Prostate gland (tissue), 2 donors: ENCODE data around the gene CYP2A7. TPM values are rescaled to one million over a fixed set of nuclear protein-coding genes. Genes with fewer than 3 reads are reported as not detected.
"Not testable (repeated sequence)": the region's sequence is repeated elsewhere in the genome, so short reads cannot be mapped to it uniquely, and the experiment has no call there.

Experiments
- DNase-seq: peaks from one replicate; pipeline ENCODE4 v3.0.0-alpha.2; 2019; ENCODE audit warnings: low spot score
- H3K27ac ChIP-seq, 2 donors: fragments of 200-600 bp; sonication (generic); 2 replicates each; pipeline ENCODE4 v1.5.1; 2017 to 2019
- H3K27me3 ChIP-seq: fragments of 200-600 bp; sonication (generic); replicated peaks from 2 replicates; pipeline ENCODE4 v1.5.1; 2019; ENCODE audit not compliant: insufficient read depth
- H3K36me3 ChIP-seq, 2 donors: fragments of 200-600 bp; sonication (generic); 1 replicate in 1 of 2; 2 replicates in 1 of 2; pipeline versions ENCODE4 v1.5.1 to v1.8.1; 2017 to 2019
- H3K4me1 ChIP-seq: fragments of 200-600 bp; sonication (generic); replicated peaks from 2 replicates; pipeline ENCODE4 v1.5.1; 2019
- H3K4me3 ChIP-seq, 2 donors: fragments of 200-600 bp; sonication (generic); 2 replicates each; pipeline ENCODE4 v1.5.1; 2017 to 2019
- H3K9me3 ChIP-seq: fragments of 200-600 bp; sonication (generic); 2 replicates; pipeline ENCODE4 v1.5.1; 2017
- POLR2A ChIP-seq: fragments of 450-650 bp; IDR thresholded peaks from one replicate; pipeline ENCODE4 v1.6.1; 2016; ENCODE audit warnings: antibody characterized with exemption, mild to moderate bottlenecking
- POLR2AphosphoS5 ChIP-seq: sonication (generic); formaldehyde crosslinking; IDR thresholded peaks from one replicate; pipeline ENCODE4 v1.6.1; 2017; ENCODE audit warnings: antibody characterized with exemption
- WGBS: methylation state at CpG from one replicate; pipeline ENCODE4 v1.1.5; 2018; 5-methylcytosine and 5-hydroxymethylcytosine counted together
- intact Hi-C: fragments of 100-400 bp; cut with DNase I; formaldehyde crosslinking; loops from one replicate; pipeline ENCODE4 v1.14.2; 2022
- total RNA-seq, 2 donors: library from RNA; depleted of rRNA; stranded (reverse); fragments of >200 nt; gene quantifications; one replicate each; pipeline ENCODE4 v1.1.0, GENCODE V29; 2016
- TF ChIP-seq, protein P1 (sequence below), 4 experiments: fragments of 200-600 bp in 2 of 4; fragments of 450-650 bp in 2 of 4; sonication (generic) in 2 of 4; IDR thresholded peaks; 1 replicate in 3 of 4; 2 replicates in 1 of 4; pipeline ENCODE4 v1.5.1; 2016 to 2019; ENCODE audit warnings: antibody characterized with exemption in 4 of 4, mild to moderate bottlenecking in 2 of 4, moderate library complexity in 2 of 4

The CYP2A7 gene
- total RNA-seq, 2 donors from 2014 or later: not detected

- intact Hi-C loops: no loop called here
- 17% methylated on average over 9 of the region's 9 CpGs for WGBS
- TF ChIP-seq, protein P1, sequence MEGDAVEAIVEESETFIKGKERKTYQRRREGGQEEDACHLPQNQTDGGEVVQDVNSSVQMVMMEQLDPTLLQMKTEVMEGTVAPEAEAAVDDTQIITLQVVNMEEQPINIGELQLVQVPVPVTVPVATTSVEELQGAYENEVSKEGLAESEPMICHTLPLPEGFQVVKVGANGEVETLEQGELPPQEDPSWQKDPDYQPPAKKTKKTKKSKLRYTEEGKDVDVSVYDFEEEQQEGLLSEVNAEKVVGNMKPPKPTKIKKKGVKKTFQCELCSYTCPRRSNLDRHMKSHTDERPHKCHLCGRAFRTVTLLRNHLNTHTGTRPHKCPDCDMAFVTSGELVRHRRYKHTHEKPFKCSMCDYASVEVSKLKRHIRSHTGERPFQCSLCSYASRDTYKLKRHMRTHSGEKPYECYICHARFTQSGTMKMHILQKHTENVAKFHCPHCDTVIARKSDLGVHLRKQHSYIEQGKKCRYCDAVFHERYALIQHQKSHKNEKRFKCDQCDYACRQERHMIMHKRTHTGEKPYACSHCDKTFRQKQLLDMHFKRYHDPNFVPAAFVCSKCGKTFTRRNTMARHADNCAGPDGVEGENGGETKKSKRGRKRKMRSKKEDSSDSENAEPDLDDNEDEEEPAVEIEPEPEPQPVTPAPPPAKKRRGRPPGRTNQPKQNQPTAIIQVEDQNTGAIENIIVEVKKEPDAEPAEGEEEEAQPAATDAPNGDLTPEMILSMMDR (IDR thresholded peaks at IDR 0.05): no peak
- TF ChIP-seq POLR2AphosphoS5: peak; percentile 49
- peaks cover 7% of the 10 kb centered on the region for H3K4me1 ChIP-seq
- no peaks in the 10 kb centered on the region for H3K27me3 ChIP-seq
- H3K4me3 ChIP-seq: no peak overlapping the region
- H3K36me3 ChIP-seq: no peaks in the 10 kb centered on the region
- DNase-seq: peak; percentile 35
- no peaks in the 10 kb centered on the region for H3K9me3 ChIP-seq
- peak overlapping the region; percentile 20 to 46 for H3K27ac ChIP-seq
Observed at GRCh38 chr19:40921005-40921897, 39.2 kb upstream of the CYP2A7 start.

GRCh38 chr19:40920300-40921004 is 38.4 kb upstream of the CYP2A7 start:
- no peak for TF ChIP-seq POLR2A
- TF ChIP-seq, protein P1 (IDR thresholded peaks at IDR 0.05): no peak
- TF ChIP-seq POLR2AphosphoS5: no peak
- no peak overlapping the region for H3K4me3 ChIP-seq
- H3K9me3 ChIP-seq: no peaks in the 10 kb centered on the region
- H3K4me1 ChIP-seq: peaks cover 7% of the 10 kb centered on the region
- intact Hi-C loops: no loop called here
- no peaks in the 10 kb centered on the region for H3K27me3 ChIP-seq
- peak overlapping the region; percentile 20 to 46 for H3K27ac ChIP-seq
- no peaks in the 10 kb centered on the region for H3K36me3 ChIP-seq
- DNase-seq: no peak
- WGBS: 89% methylated on average over 4 of the region's 4 CpGs

GRCh38 chr19:40919530-40920299 is 37.7 kb upstream of the CYP2A7 start:
- H3K27me3 ChIP-seq, intact Hi-C loops, H3K4me1 ChIP-seq, H3K36me3 ChIP-seq, H3K4me3 ChIP-seq, H3K9me3 ChIP-seq, DNase-seq, H3K27ac ChIP-seq: not testable (repeated sequence)
- WGBS: 87% methylated on average over 7 of the region's 7 CpGs

- H3K4me1 ChIP-seq, H3K36me3 ChIP-seq, H3K4me3 ChIP-seq, intact Hi-C loops, H3K27ac ChIP-seq, H3K9me3 ChIP-seq, DNase-seq, H3K27me3 ChIP-seq: not testable (repeated sequence)
- 57% methylated on average over 2 of the region's 2 CpGs for WGBS
Observed at GRCh38 chr19:40918303-40918702, 36.3 kb upstream of the CYP2A7 start.

- DNase-seq: no peak
- intact Hi-C loops: loop anchor here (10.0 kb wide), 1 partner anchor 244 kb away; no protein-coding TSS in a partner anchor
- 56% methylated on average over 6 of the region's 6 CpGs for WGBS
- H3K27me3 ChIP-seq: no peaks in the 10 kb centered on the region
- H3K27ac ChIP-seq: no peak overlapping the region
- H3K4me3 ChIP-seq: no peak overlapping the region
- no peaks in the 10 kb centered on the region for H3K9me3 ChIP-seq
- no peaks in the 10 kb centered on the region for H3K36me3 ChIP-seq
- H3K4me1 ChIP-seq: no peaks in the 10 kb centered on the region
- TF ChIP-seq POLR2AphosphoS5 (no peak), POLR2A (no peak)
- TF ChIP-seq, protein P1 (IDR thresholded peaks at IDR 0.05): no peak
Observed at GRCh38 chr19:40908976-40909375, 26.9 kb upstream of the CYP2A7 start.
